OCI-LY3 (cell line): ENCODE measurements around the gene ADAMTS2.

Source experiments
- CTCF ChIP-seq: fragments of 200-600, 300-600 bp; sonication (generic); IDR thresholded peaks from 2 replicates; pipeline ENCODE4 v1.5.1; 2014; ENCODE audit warnings: antibody characterized with exemption, low read length, low read depth
- EZH2phosphoT487 ChIP-seq: fragments of 200-600 bp; shearing (Covaris generic); IDR thresholded peaks from 2 replicates; pipeline ENCODE4 v1.6.1; 2018; ENCODE audit warnings: antibody characterized with exemption, mixed run types, low read depth

GRCh38 chr5:179219661-179220620 lies 125.3 kb downstream of the ADAMTS2 start:
- TF ChIP-seq CTCF (no peak), EZH2phosphoT487 (no peak)
